Caco-2 (cell line): ENCODE measurements around the gene LASP1NB.
"Not testable (repeated sequence)": the region's sequence is repeated elsewhere in the genome, so short reads cannot be mapped to it uniquely, and the experiment has no call there.

Experiments
- BruUV-seq: library from RNA; stranded (reverse); fragments of 400-500 nt; replicated peaks from 2 replicates; lab custom pipeline; 2021; lab: Mats Ljungman, UMichigan
- CTCF ChIA-PET: fragments of 300-600 bp; sonication (Branson Sonifier 250); formaldehyde crosslinking; loops from one replicate; lab custom pipeline; 2022; ENCODE audit warnings: antibody characterized with exemption; lab: Charles Lee
- POLR2A ChIA-PET: fragments of 300-600 bp; sonication (Branson Sonifier 250); formaldehyde crosslinking; loops from one replicate; lab custom pipeline; 2022; ENCODE audit warnings: antibody characterized with exemption; lab: Charles Lee
- DNase-seq, 2 experiments: peaks; one replicate each; pipeline versions ENCODE4 v3.0.0 to v3.0.0-alpha.2; 2020 to 2022
- H3K27me3 ChIP-seq: replicated peaks from 2 replicates; pipeline ENCODE4 v1.6.0; 2011; ENCODE audit warnings: low read length; ENCODE audit not compliant: control insufficient read depth, insufficient read depth
- H3K36me3 ChIP-seq: 2 replicates; pipeline ENCODE4 v1.5.1; 2011; ENCODE audit warnings: low read length; ENCODE audit not compliant: control insufficient read depth, insufficient read depth
- H3K4me1 ChIP-seq: fragments of 250-450 bp; sonication (Bioruptor Pico); 2 replicates; pipeline ENCODE4 v1.5.1; 2020; ENCODE audit warnings: mild to moderate bottlenecking
- H3K4me3 ChIP-seq: 2 replicates; pipeline ENCODE4 v1.5.1; 2011; ENCODE audit warnings: low read depth, mild to moderate bottlenecking, control low read depth, low read length
- H3K9me3 ChIP-seq: fragments of 250-450 bp; sonication (Bioruptor Pico); 2 replicates; pipeline ENCODE4 v1.5.1; 2020; ENCODE audit warnings: mild to moderate bottlenecking, moderate library complexity
- H3K27ac Mint-ChIP-seq: one replicate; pipeline ENCODE4 v1.8.0; 2022; ENCODE audit warnings: mixed read lengths; ENCODE audit not compliant: unreplicated experiment
- H3K27me3 Mint-ChIP-seq: one replicate; pipeline ENCODE4 v1.8.0; 2022; ENCODE audit warnings: mixed read lengths; ENCODE audit not compliant: insufficient read depth, unreplicated experiment
- H3K36me3 Mint-ChIP-seq: one replicate; pipeline ENCODE4 v1.8.0; 2022; ENCODE audit warnings: mild to moderate bottlenecking, mixed read lengths; ENCODE audit not compliant: insufficient read depth, unreplicated experiment
- H3K4me1 Mint-ChIP-seq: one replicate; pipeline ENCODE4 v1.8.0; 2022; ENCODE audit warnings: low read depth, mixed read lengths; ENCODE audit not compliant: unreplicated experiment
- H3K4me3 Mint-ChIP-seq: one replicate; pipeline ENCODE4 v1.8.0; 2022; ENCODE audit warnings: mild to moderate bottlenecking, moderate library complexity, mixed read lengths; ENCODE audit not compliant: unreplicated experiment
- H3K9me3 Mint-ChIP-seq: one replicate; pipeline ENCODE4 v1.8.0; 2022; ENCODE audit warnings: mixed read lengths; ENCODE audit not compliant: unreplicated experiment
- CTCF ChIP-seq, 2 experiments: fragments of 200-600 bp in 1 of 2; IDR thresholded peaks; 1 replicate in 1 of 2; 2 replicates in 1 of 2; pipeline versions ENCODE4 v1.5.1 to v1.8.0; 2011 to 2022; ENCODE audit warnings: antibody characterized with exemption in 1 of 2, control low read depth in 1 of 2, inconsistent platforms in 1 of 2, low read depth in 1 of 2, low read length in 1 of 2, mild to moderate bottlenecking in 1 of 2, moderate library complexity in 1 of 2; ENCODE audit not compliant: insufficient read depth in 1 of 2, severe bottlenecking in 1 of 2, unreplicated experiment in 1 of 2
- intact Hi-C: fragments of 100-400 bp; cut with micrococcal nuclease; formaldehyde crosslinking; loops from one replicate; pipeline ENCODE4 v1.10.0; 2022; ENCODE audit not compliant: unreplicated experiment

Gene LASP1NB

GRCh38 chr17:38908676-38909181 lies 16.7 kb upstream of the LASP1NB start:
- Histone ChIP-seq H3K4me3 (no peak overlapping the region), H3K9me3 (no peaks in the 10 kb centered on the region), H3K4me1 (no peaks in the 10 kb centered on the region), H3K27me3 (no peaks in the 10 kb centered on the region), H3K36me3 (peaks cover 3% of the 10 kb centered on the region; the same call in 1 of the 2 replicates)
- H3K4me1 Mint-ChIP-seq = no peaks in the 10 kb centered on the region
- H3K27ac Mint-ChIP-seq = no peak overlapping the region
- H3K27me3 Mint-ChIP-seq = no peaks in the 10 kb centered on the region
- H3K36me3 Mint-ChIP-seq = peaks cover 63% of the 10 kb centered on the region
- H3K4me3 Mint-ChIP-seq = no peak overlapping the region
- no peaks in the 10 kb centered on the region for H3K9me3 Mint-ChIP-seq
- no peak for TF ChIP-seq CTCF (IDR thresholded peaks at IDR 0.05; ENCODE audit: insufficient read depth in 1 of 2, low read depth in 1 of 2, low read length in 1 of 2, severe bottlenecking in 1 of 2, unreplicated experiment in 1 of 2)
- CTCF ChIA-PET = no interaction called here
- intact Hi-C loops = no loop called here
- BruUV-seq = no TSS peak
- POLR2A ChIA-PET = no interaction called here
- no peak for DNase-seq

GRCh38 chr17:38910325-38910724 lies 15.1 kb upstream of the LASP1NB start:
- no peak overlapping the region for H3K4me3 ChIP-seq
- CTCF ChIA-PET = no interaction called here
- H3K4me1 Mint-ChIP-seq = no peaks in the 10 kb centered on the region
- POLR2A ChIA-PET = no interaction called here
- no peak for DNase-seq
- H3K4me1 ChIP-seq = peaks cover 9% of the 10 kb centered on the region; the same call in 1 of the 2 replicates
- no peak overlapping the region for H3K4me3 Mint-ChIP-seq
- intact Hi-C loops = no loop called here
- no peak for TF ChIP-seq CTCF (IDR thresholded peaks at IDR 0.05; ENCODE audit: insufficient read depth in 1 of 2, low read depth in 1 of 2, low read length in 1 of 2, severe bottlenecking in 1 of 2, unreplicated experiment in 1 of 2)
- no peaks in the 10 kb centered on the region for H3K9me3 ChIP-seq
- no peaks in the 10 kb centered on the region for H3K27me3 ChIP-seq
- H3K27ac Mint-ChIP-seq = no peak overlapping the region
- no TSS peak for BruUV-seq
- H3K36me3 ChIP-seq = peaks cover 5% of the 10 kb centered on the region
- no peaks in the 10 kb centered on the region for H3K27me3 Mint-ChIP-seq
- H3K36me3 Mint-ChIP-seq = peaks cover 64% of the 10 kb centered on the region
- no peaks in the 10 kb centered on the region for H3K9me3 Mint-ChIP-seq

- peak in 1 of 2 experiments; percentile 28 for DNase-seq
- no peak for TF ChIP-seq CTCF (IDR thresholded peaks at IDR 0.05; ENCODE audit: insufficient read depth in 1 of 2, low read depth in 1 of 2, low read length in 1 of 2, severe bottlenecking in 1 of 2, unreplicated experiment in 1 of 2)
- BruUV-seq = no TSS peak
- no peaks in the 10 kb centered on the region for H3K9me3 Mint-ChIP-seq
- Histone ChIP-seq H3K4me1 (peaks cover 9% of the 10 kb centered on the region; the same call in 1 of the 2 replicates), H3K9me3 (no peaks in the 10 kb centered on the region), H3K4me3 (no peak overlapping the region), H3K36me3 (peaks cover 5% of the 10 kb centered on the region), H3K27me3 (no peaks in the 10 kb centered on the region)
- no peaks in the 10 kb centered on the region for H3K27me3 Mint-ChIP-seq
- peaks cover 67% of the 10 kb centered on the region for H3K36me3 Mint-ChIP-seq
- H3K27ac Mint-ChIP-seq = no peak overlapping the region
- no peaks in the 10 kb centered on the region for H3K4me1 Mint-ChIP-seq
- CTCF ChIA-PET = no interaction called here
- intact Hi-C loops = no loop called here
- no peak overlapping the region for H3K4me3 Mint-ChIP-seq
- POLR2A ChIA-PET = no interaction called here
Observed at GRCh38 chr17:38911081-38911730, 14.2 kb upstream of the LASP1NB start.

- DNase-seq, CTCF ChIA-PET, H3K4me3 Mint-ChIP-seq, H3K36me3 ChIP-seq, intact Hi-C loops, H3K27me3 Mint-ChIP-seq, H3K4me3 ChIP-seq, BruUV-seq, H3K9me3 Mint-ChIP-seq, H3K4me1 ChIP-seq, H3K4me1 Mint-ChIP-seq, H3K27me3 ChIP-seq, H3K9me3 ChIP-seq, POLR2A ChIA-PET: not testable (repeated sequence)
- H3K36me3 Mint-ChIP-seq = peaks cover 72% of the 10 kb centered on the region
- H3K27ac Mint-ChIP-seq = peak overlapping the region; percentile 18
Observed at GRCh38 chr17:38911731-38912081, 13.7 kb upstream of the LASP1NB start.
